GM19193 (cell line): Measurements from ENCODE around the gene ANKRD13A.

Experiments used
- POLR2A ChIP-seq: IDR thresholded peaks from 4 replicates; pipeline ENCODE4 v1.6.1; 2011; ENCODE audit not compliant: insufficient read depth, insufficient read length; ENCODE audit errors: extremely low read depth

The ANKRD13A gene

GRCh38 chr12:110047297-110047940 lies 48.2 kb downstream of the ANKRD13A start:
- no peak for TF ChIP-seq POLR2A

GRCh38 chr12:110048242-110049027 lies 49.2 kb downstream of the ANKRD13A start, which contains the start of gene C12orf76:
TSS of gene C12orf76 (minus strand) at chr12:110048522. CDS start at chr12:110048495, 27 bp downstream.
- peak; percentile 89 for TF ChIP-seq POLR2A

GRCh38 chr12:110050927-110051326 lies 51.7 kb downstream of the ANKRD13A start:
- no peak for TF ChIP-seq POLR2A

GRCh38 chr12:110058875-110059615 lies 59.8 kb downstream of the ANKRD13A start:
- no peak for TF ChIP-seq POLR2A

- TF ChIP-seq POLR2A, result no peak
Measured at GRCh38 chr12:110059651-110060000, 60.4 kb downstream of the ANKRD13A start.

GRCh38 chr12:110062241-110062640 lies 63.0 kb downstream of the ANKRD13A start:
- TF ChIP-seq POLR2A, result no peak

GRCh38 chr12:110065540-110065939 lies 66.3 kb downstream of the ANKRD13A start:
- no peak for TF ChIP-seq POLR2A

- no peak for TF ChIP-seq POLR2A
Measured at GRCh38 chr12:110067531-110067930, 68.3 kb downstream of the ANKRD13A start.

- TF ChIP-seq POLR2A, result no peak
Measured at GRCh38 chr12:110068654-110069053, 69.4 kb downstream of the ANKRD13A start.

GRCh38 chr12:110071504-110071903 lies 72.3 kb downstream of the ANKRD13A start:
- no peak for TF ChIP-seq POLR2A

- TF ChIP-seq POLR2A, result no peak
Measured at GRCh38 chr12:110071967-110072366, 72.7 kb downstream of the ANKRD13A start.

- no peak for TF ChIP-seq POLR2A
Measured at GRCh38 chr12:110073049-110073831, 74.0 kb downstream of the ANKRD13A start.

- no peak for TF ChIP-seq POLR2A
Measured at GRCh38 chr12:110074089-110074488, 74.9 kb downstream of the ANKRD13A start.

- no peak for TF ChIP-seq POLR2A
Measured at GRCh38 chr12:110075880-110076279, 76.7 kb downstream of the ANKRD13A start.

- no peak for TF ChIP-seq POLR2A
Measured at GRCh38 chr12:110077800-110078199, 78.6 kb downstream of the ANKRD13A start.
